IMR-90 (cell line): Measurements from ENCODE around the gene ALK. TPM values are rescaled to one million over a fixed set of nuclear protein-coding genes. Genes with fewer than 3 reads are reported as not detected.

ENCODE experiments used
- ATAC-seq: fragments of 200-7000 bp; cut with Tn5 transposase; 2 replicates; pipeline ENCODE4 v1.9.1; 2020; ENCODE audit warnings: low read depth, mild to moderate bottlenecking, moderate library complexity
- BruUV-seq: library from RNA; stranded (reverse); fragments of 400-500 nt; replicated peaks from 2 replicates; lab custom pipeline; 2021; lab: Mats Ljungman, UMichigan
- CTCF ChIA-PET: fragments of 300-600 bp; formaldehyde crosslinking; extraction: SDS; loops from one replicate; lab custom pipeline; 2021; ENCODE audit warnings: antibody characterized with exemption; lab: Yijun Ruan, JAX
- POLR2A ChIA-PET: fragments of 300-600 bp; sonication (Branson Sonifier 250); formaldehyde crosslinking; loops from one replicate; lab custom pipeline; 2022; ENCODE audit warnings: antibody characterized with exemption; ENCODE audit not compliant: unreplicated experiment; lab: Charles Lee
- DNase-seq: peaks from one replicate; pipeline ENCODE4 v3.0.0; 2013
- H2AFZ ChIP-seq: replicated peaks from 2 replicates; pipeline ENCODE3; 2013; ENCODE audit warnings: low read length, mild to moderate bottlenecking; ENCODE audit not compliant: poor library complexity
- H2AK5ac ChIP-seq: 2 replicates; pipeline ENCODE4 v1.6.1; 2013; ENCODE audit warnings: low read depth, low read length, inconsistent platforms
- H2AK9ac ChIP-seq: replicated peaks from 2 replicates; pipeline ENCODE3; 2013; ENCODE audit warnings: mild to moderate bottlenecking, low read depth, low read length, moderate library complexity; ENCODE audit not compliant: poor library complexity
- H2BK120ac ChIP-seq: 2 replicates; pipeline ENCODE4 v1.6.1; 2013; ENCODE audit warnings: low read depth, low read length, inconsistent platforms
- H2BK15ac ChIP-seq: 3 replicates; pipeline ENCODE4 v1.6.1; 2013; ENCODE audit warnings: low read depth, low read length, inconsistent platforms
- H2BK20ac ChIP-seq: 2 replicates; pipeline ENCODE4 v1.6.1; 2013; ENCODE audit warnings: low read depth, mild to moderate bottlenecking, inconsistent platforms, low read length, moderate library complexity
- H2BK5ac ChIP-seq: 2 replicates; pipeline ENCODE4 v1.6.1; 2013; ENCODE audit warnings: mild to moderate bottlenecking, low read depth, low read length, inconsistent platforms; ENCODE audit not compliant: poor library complexity, severe bottlenecking
- H3K14ac ChIP-seq: replicated peaks from 2 replicates; pipeline ENCODE4 v1.6.1; 2013; ENCODE audit warnings: low read depth, low read length, inconsistent platforms
- H3K18ac ChIP-seq: 2 replicates; pipeline ENCODE4 v1.6.1; 2013; ENCODE audit warnings: low read depth, low read length, control low read depth
- H3K23ac ChIP-seq: 2 replicates; pipeline ENCODE4 v1.6.1; 2013; ENCODE audit warnings: low read depth, low read length, inconsistent platforms
- H3K27ac ChIP-seq: 2 replicates; pipeline ENCODE4 v1.5.1; 2013; ENCODE audit warnings: mild to moderate bottlenecking, control low read depth, low read length; ENCODE audit not compliant: insufficient read depth
- H3K27me3 ChIP-seq: 2 replicates; pipeline ENCODE4 v1.6.1; 2013; ENCODE audit warnings: low read length; ENCODE audit not compliant: control insufficient read depth, insufficient read depth
- H3K36me3 ChIP-seq: 2 replicates; pipeline ENCODE4 v1.6.1; 2013; ENCODE audit warnings: low read length, mixed read lengths; ENCODE audit not compliant: control insufficient read depth, insufficient read depth
- H3K4ac ChIP-seq: 2 replicates; pipeline ENCODE4 v1.6.1; 2013; ENCODE audit warnings: low read depth, low read length, inconsistent platforms
- H3K4me1 ChIP-seq: 2 replicates; pipeline ENCODE4 v1.6.1; 2013; ENCODE audit warnings: low read length, mixed read lengths; ENCODE audit not compliant: control insufficient read depth, insufficient read depth
- H3K4me2 ChIP-seq: 2 replicates; pipeline ENCODE4 v1.6.1; 2013; ENCODE audit warnings: low read depth, mild to moderate bottlenecking, control low read depth, low read length, moderate library complexity
- H3K4me3 ChIP-seq: 2 replicates; pipeline ENCODE4 v1.5.1; 2013; ENCODE audit warnings: low read depth, mild to moderate bottlenecking, control low read depth, low read length, moderate library complexity; ENCODE audit not compliant: insufficient read depth
- H3K56ac ChIP-seq: 2 replicates; pipeline ENCODE4 v1.6.1; 2013; ENCODE audit warnings: low read length, inconsistent platforms; ENCODE audit not compliant: insufficient read depth; ENCODE audit errors: extremely low read depth
- H3K79me1 ChIP-seq, 2 experiments: 2 replicates each; pipeline ENCODE4 v1.6.1; 2013; ENCODE audit warnings: low read length in 2 of 2, inconsistent platforms in 1 of 2, low read depth in 1 of 2
- H3K9ac ChIP-seq: 2 replicates; pipeline ENCODE4 v1.6.1; 2013; ENCODE audit warnings: low read depth, low read length, control low read depth
- H3K9me1 ChIP-seq: 2 replicates; pipeline ENCODE4 v1.6.1; 2013; ENCODE audit warnings: low read length, inconsistent platforms; ENCODE audit not compliant: insufficient read depth
- H3K9me3 ChIP-seq: 2 replicates; pipeline ENCODE4 v1.6.1; 2013; ENCODE audit warnings: low read length; ENCODE audit not compliant: control insufficient read depth, insufficient read depth
- H4K20me1 ChIP-seq: 2 replicates; pipeline ENCODE4 v1.6.1; 2013; ENCODE audit warnings: low read length, inconsistent platforms; ENCODE audit not compliant: insufficient read depth
- H4K5ac ChIP-seq: 2 replicates; pipeline ENCODE4 v1.6.1; 2013; ENCODE audit warnings: mild to moderate bottlenecking, low read depth, low read length, control low read depth
- H4K8ac ChIP-seq, 2 experiments: 2 replicates each; pipeline ENCODE4 v1.6.1; 2013; ENCODE audit warnings: low read depth in 2 of 2, low read length in 2 of 2, control low read depth in 1 of 2, inconsistent platforms in 1 of 2
- H4K91ac ChIP-seq: 2 replicates; pipeline ENCODE4 v1.6.1; 2013; ENCODE audit warnings: low read depth, low read length, inconsistent platforms; ENCODE audit not compliant: insufficient read depth
- CEBPB ChIP-seq: IDR thresholded peaks from 2 replicates; pipeline ENCODE4 v1.6.1; 2012; ENCODE audit warnings: low read depth, low read length, improper control_type of control experiment
- CHD1 ChIP-seq: IDR thresholded peaks from 2 replicates; pipeline ENCODE4 v1.6.1; 2012; ENCODE audit warnings: low read depth, low read length, improper control_type of control experiment
- ELK1 ChIP-seq: fragments of 150-350 bp; IDR thresholded peaks from 2 replicates; pipeline ENCODE4 v1.6.1; 2016; ENCODE audit warnings: low read depth, mild to moderate bottlenecking, low read length, moderate library complexity, borderline replicate concordance
- FOS ChIP-seq: fragments of 150-350 bp; IDR thresholded peaks from 2 replicates; pipeline ENCODE4 v1.6.1; 2016; ENCODE audit warnings: low read depth, low read length
- MAFK ChIP-seq: IDR thresholded peaks from 2 replicates; pipeline ENCODE4 v1.6.1; 2012; ENCODE audit warnings: low read depth, low read length, improper control_type of control experiment
- MAZ ChIP-seq: IDR thresholded peaks from 2 replicates; pipeline ENCODE4 v1.6.1; 2012; ENCODE audit warnings: low read depth, mild to moderate bottlenecking, low read length, improper control_type of control experiment, moderate library complexity, borderline replicate concordance
- MXI1 ChIP-seq: IDR thresholded peaks from 2 replicates; pipeline ENCODE4 v1.6.1; 2012; ENCODE audit warnings: low read depth, mild to moderate bottlenecking, low read length, moderate library complexity, borderline replicate concordance
- NFE2L2 ChIP-seq: fragments of 150-350 bp; IDR thresholded peaks from 2 replicates; pipeline ENCODE4 v1.6.1; 2016; ENCODE audit warnings: low read depth, mild to moderate bottlenecking, low read length
- POLR2A ChIP-seq: IDR thresholded peaks from 2 replicates; pipeline ENCODE4 v1.6.1; 2012; ENCODE audit warnings: mild to moderate bottlenecking, low read depth, low read length
- RAD21 ChIP-seq: IDR thresholded peaks from 2 replicates; pipeline ENCODE4 v1.6.1; 2012; ENCODE audit warnings: low read length, improper control_type of control experiment
- RCOR1 ChIP-seq: IDR thresholded peaks from 2 replicates; pipeline ENCODE4 v1.6.1; 2012; ENCODE audit warnings: mild to moderate bottlenecking, low read length, improper control_type of control experiment; ENCODE audit not compliant: insufficient replicate concordance
- RFX5 ChIP-seq: IDR thresholded peaks from 2 replicates; pipeline ENCODE4 v1.8.0; 2012; ENCODE audit warnings: low read depth, mild to moderate bottlenecking, low read length, moderate library complexity
- SMC3 ChIP-seq: fragments of 150-350 bp; IDR thresholded peaks from 2 replicates; pipeline ENCODE4 v1.6.1; 2016; ENCODE audit warnings: low read depth, mild to moderate bottlenecking, antibody characterized with exemption, low read length, moderate library complexity
- USF2 ChIP-seq: fragments of 150-350 bp; IDR thresholded peaks from 2 replicates; pipeline ENCODE4 v1.6.1; 2017; ENCODE audit warnings: mild to moderate bottlenecking, antibody characterized with exemption, low read length, low read depth
- WGBS, 2 experiments: methylation state at CpG; one replicate each; pipeline versions ENCODE4 v1.1.5 to v1.1.7; 2013; ENCODE audit warnings: missing lambda C conversion rate in 2 of 2; ENCODE audit not compliant: insufficient read length in 1 of 2; ENCODE audit errors: extremely low coverage in 2 of 2; 5-methylcytosine and 5-hydroxymethylcytosine counted together
- dilution Hi-C: fragments of 300-500 bp; cut with HindIII; formaldehyde crosslinking; loops from one replicate; pipeline ENCODE4 v1.14.3; 2018; ENCODE audit warnings: low sequenced_read_pairs; ENCODE audit not compliant: unreplicated experiment
- in situ Hi-C: fragments of 300-500 bp; cut with MboI; formaldehyde crosslinking; loops from 3 replicates; pipeline ENCODE4 v1.14.3; 2019; ENCODE audit warnings: low sequenced_read_pairs, inconsistent platforms, mixed read lengths
- intact Hi-C: fragments of 100-400 bp; cut with micrococcal nuclease; formaldehyde crosslinking; loops from 2 replicates; pipeline ENCODE4 v1.10.0; 2022
- polyA plus RNA-seq, 3 experiments: library from polyadenylated mRNA; depleted of rRNA; stranded (reverse); fragments of >200 nt; gene quantifications; 2 replicates each; pipeline ENCODE4 v1.2.3, GENCODE V29; 2012; ENCODE audit warnings: low replicate concordance in 1 of 3
- total RNA-seq: library from RNA; depleted of rRNA; stranded (reverse); fragments of >200 nt; gene quantifications from 2 replicates; pipeline ENCODE4 v1.2.3, GENCODE V29; 2012

Gene ALK
- total and polyA plus RNA-seq, 2 of the 4 experiments (the other 2 are of a cell fraction), result not detected

- POLR2A ChIA-PET, result no interaction called here
- no peak for ATAC-seq
Measured at GRCh38 chr2:29834624-29835023, 86.8 kb downstream of the ALK start.

More at GRCh38 chr2:29834624-29835023, 86.8 kb downstream of the ALK start:
- Histone ChIP-seq H3K23ac (no peak overlapping the region), H3K9me1 (no peaks in the 10 kb centered on the region), H3K79me1 (no peaks in the 10 kb centered on the region), H3K4me2 (no peak overlapping the region), H3K36me3 (no peaks in the 10 kb centered on the region), H2BK120ac (no peak overlapping the region), H2BK20ac (no peak overlapping the region), H3K9me3 (no peaks in the 10 kb centered on the region), H2BK5ac (no peak overlapping the region), H4K91ac (no peak overlapping the region), H3K14ac (no peak overlapping the region), H2AK5ac (no peak overlapping the region), H3K27ac (no peak overlapping the region), H2AK9ac (no peak overlapping the region), H2AFZ (no peak overlapping the region), H3K18ac (no peak overlapping the region), H3K4me3 (no peak overlapping the region), H4K5ac (no peak overlapping the region), H4K20me1 (no peaks in the 10 kb centered on the region), H3K9ac (no peak overlapping the region), H4K8ac (no peak overlapping the region), H2BK15ac (no peak overlapping the region), H3K4ac (no peak overlapping the region), H3K56ac (no peak overlapping the region), H3K4me1 (no peaks in the 10 kb centered on the region), H3K27me3 (no peaks in the 10 kb centered on the region)
- no peak for DNase-seq
- intact Hi-C loops (loop anchor here (1.0 kb wide), 1 partner anchor 24 kb away; no protein-coding TSS in a partner anchor), dilution Hi-C loops (loop anchor here (25.0 kb wide), 1 partner anchor 872 kb away; no protein-coding TSS in a partner anchor), in situ Hi-C loops (loop anchor here (25.0 kb wide), 1 partner anchor 522 kb away; no protein-coding TSS in a partner anchor)
- TF ChIP-seq MAZ, result no peak
- TF ChIP-seq MXI1, result no peak
- TF ChIP-seq POLR2A, result no peak
- TF ChIP-seq MAFK, result no peak
- no peak for TF ChIP-seq FOS
- no peak for TF ChIP-seq SMC3
- no peak for TF ChIP-seq RCOR1
- TF ChIP-seq CEBPB, result no peak
- TF ChIP-seq CHD1, result no peak
- TF ChIP-seq ELK1, result no peak
- no peak for TF ChIP-seq USF2
- TF ChIP-seq NFE2L2, result no peak
- no peak for TF ChIP-seq RFX5
- TF ChIP-seq RAD21, result no peak
- no CpG with 5 or more reads among the region's 2 CpGs for WGBS, 2 experiments
- no TSS peak for BruUV-seq
- CTCF ChIA-PET, result no interaction called here
